GM21423 (cell line): ENCODE measurements around the gene ABCB6.

Experiments
- ATAC-seq: cut with Tn5 transposase; IDR thresholded peaks from one replicate; pipeline ENCODE4 v1.9.1; 2021; ENCODE audit warnings: mild to moderate bottlenecking, moderate library complexity; ENCODE audit not compliant: unreplicated experiment

The ABCB6 gene

GRCh38 chr2:219245899-219246230, 27.1 kb upstream of the ABCB6 start:
- ATAC-seq: no peak

DNA sequence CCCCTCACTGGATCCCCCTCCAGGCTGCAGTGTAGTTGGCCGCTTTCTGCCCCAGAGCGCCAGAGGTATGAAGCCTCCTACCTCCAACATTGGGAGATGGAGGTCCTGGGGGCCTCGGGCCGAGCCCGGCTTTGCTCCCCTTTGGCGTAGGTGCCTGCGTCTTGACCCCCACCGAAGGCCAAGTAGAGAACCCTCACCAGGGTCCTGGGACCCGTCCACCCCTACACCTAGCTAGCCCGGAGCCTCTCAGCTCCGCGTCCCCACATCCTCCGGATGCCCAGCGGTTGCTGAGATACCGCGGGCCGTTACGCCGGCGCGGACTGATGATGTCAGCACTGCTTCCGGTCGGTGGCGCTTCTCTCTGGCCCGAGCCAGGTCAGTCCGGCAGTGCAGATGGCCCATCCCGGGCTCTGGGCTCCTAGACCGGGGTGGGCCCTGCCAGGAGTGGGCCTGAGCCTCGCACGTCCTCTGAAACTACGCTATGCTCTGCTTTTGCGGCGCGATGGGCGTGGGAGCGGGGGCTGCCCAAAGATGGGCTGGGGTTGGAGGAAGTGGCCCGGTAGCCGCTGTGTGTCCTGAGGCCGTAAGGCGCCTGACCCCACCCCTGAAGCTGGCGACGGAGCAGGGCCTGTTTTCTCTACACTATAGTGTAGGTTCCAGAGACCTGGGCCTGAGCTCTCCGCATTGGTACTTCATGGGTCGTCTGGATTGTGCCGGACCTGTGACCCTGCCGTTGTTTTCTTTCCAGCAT, 26.6 kb upstream of the ABCB6 start, which contains the start of the genes GLB1L and STK16:
Gene GLB1L (minus strand): TSS at position 297 of the 751 bp plus-strand sequence. CDS start 1,871 bp downstream, outside the sequence.
Gene STK16 (plus strand): TSS at position 332 of the 751 bp plus-strand sequence. CDS start 521 bp downstream, outside the sequence.
- ATAC-seq: peak; percentile 59

GRCh38 chr2:219244789-219245147, 26.0 kb upstream of the ABCB6 start:
- ATAC-seq: no peak

- ATAC-seq: no peak
Measured at GRCh38 chr2:219243291-219243761, 24.6 kb upstream of the ABCB6 start.

DNA sequence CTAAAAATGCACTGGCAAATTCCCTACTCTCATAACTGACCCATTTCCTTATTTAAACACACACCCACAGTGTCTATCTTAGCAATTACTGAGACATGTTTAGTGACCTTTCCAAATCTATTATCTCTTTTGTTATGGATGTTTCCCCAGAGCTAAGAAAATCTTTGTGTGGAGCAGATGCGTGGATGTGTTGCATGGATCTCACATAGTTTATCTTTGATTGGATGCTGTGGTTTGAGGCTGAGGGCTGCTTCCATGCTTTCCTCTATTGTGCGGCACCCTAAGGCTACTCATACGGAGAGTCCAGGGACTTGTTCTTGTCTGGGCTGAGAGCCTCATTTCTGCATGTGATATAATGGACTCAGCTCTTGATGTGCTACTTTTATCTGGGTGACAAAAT, 15.6 kb upstream of the ABCB6 start:
- ATAC-seq: no peak

- no peak for ATAC-seq
Measured at GRCh38 chr2:219230059-219230540, 11.3 kb upstream of the ABCB6 start.

GRCh38 chr2:219229305-219230058, 10.7 kb upstream of the ABCB6 start, which contains the start of the genes ANKZF1 and ATG9A:
ANKZF1 (plus strand) TSS chr2:219229806; CDS start chr2:219230258, 452 bp downstream.
ATG9A (minus strand) TSS chr2:219229636; CDS start chr2:219228024, 1,612 bp downstream.
- ATAC-seq: peak; percentile 94

DNA sequence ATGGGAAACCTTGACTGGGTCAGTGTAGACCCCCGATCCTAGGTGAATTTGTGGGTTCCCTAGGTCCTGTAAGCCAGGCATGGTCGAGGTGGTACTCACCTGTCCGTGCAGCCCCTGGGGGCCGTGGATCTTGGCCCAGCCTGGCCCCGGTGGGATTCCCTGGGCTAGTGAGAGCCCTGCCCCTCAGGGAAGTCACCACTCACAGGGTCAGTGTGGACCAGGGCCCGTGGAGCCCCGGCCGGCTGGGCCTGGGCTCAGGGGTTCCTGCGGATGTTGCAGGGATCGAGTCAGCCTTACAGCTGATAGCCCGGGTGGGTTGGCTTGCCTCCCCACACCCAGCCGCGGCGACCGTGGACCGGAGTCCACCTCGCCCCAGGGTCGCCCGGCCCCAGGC, 10.2 kb upstream of the ABCB6 start:
- ATAC-seq: no peak

DNA sequence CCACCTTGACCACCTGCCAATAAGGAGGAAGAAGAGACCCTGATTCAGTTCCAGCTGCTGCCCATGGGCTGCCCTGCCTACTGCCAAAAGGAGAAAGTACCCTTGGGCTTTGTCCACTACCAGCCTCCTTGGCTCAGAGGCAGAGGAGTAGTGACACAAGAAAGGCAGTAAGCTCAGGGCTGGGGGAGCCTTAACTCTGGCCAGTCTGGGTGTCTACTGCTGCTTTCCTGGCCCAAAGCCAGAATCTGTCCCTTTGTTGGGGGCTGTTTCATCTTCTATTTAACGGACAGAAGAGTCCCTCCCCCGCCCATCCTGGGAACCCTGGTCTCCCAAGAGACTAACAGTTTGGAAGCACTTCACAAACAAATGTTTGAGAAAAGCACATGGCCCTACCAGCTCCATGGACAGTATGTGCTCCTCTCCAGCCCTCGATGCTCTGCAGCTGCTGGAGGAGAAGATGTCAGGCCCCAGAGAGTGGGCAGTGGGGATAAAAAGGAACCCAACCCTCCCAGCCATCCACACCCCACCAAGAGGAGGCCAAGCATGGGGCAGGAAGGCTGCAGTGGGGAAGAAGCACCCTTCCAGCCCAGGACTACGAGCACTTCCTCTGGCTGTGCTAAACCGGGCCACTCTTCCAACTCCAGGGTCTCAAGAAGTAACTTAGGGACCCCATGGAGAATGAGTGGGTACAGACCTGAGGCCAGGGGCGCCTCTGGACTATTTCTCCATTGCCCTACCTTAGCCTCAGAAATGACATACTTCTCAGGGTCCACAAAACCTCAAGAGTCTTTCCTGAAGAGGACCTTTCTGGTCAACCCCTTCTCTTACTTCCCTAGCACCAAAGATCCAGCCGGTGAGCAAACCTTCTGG, 9.5 kb upstream of the ABCB6 start:
- no peak for ATAC-seq

GRCh38 chr2:219225350-219225749, 6.6 kb upstream of the ABCB6 start:
- ATAC-seq: no peak

DNA sequence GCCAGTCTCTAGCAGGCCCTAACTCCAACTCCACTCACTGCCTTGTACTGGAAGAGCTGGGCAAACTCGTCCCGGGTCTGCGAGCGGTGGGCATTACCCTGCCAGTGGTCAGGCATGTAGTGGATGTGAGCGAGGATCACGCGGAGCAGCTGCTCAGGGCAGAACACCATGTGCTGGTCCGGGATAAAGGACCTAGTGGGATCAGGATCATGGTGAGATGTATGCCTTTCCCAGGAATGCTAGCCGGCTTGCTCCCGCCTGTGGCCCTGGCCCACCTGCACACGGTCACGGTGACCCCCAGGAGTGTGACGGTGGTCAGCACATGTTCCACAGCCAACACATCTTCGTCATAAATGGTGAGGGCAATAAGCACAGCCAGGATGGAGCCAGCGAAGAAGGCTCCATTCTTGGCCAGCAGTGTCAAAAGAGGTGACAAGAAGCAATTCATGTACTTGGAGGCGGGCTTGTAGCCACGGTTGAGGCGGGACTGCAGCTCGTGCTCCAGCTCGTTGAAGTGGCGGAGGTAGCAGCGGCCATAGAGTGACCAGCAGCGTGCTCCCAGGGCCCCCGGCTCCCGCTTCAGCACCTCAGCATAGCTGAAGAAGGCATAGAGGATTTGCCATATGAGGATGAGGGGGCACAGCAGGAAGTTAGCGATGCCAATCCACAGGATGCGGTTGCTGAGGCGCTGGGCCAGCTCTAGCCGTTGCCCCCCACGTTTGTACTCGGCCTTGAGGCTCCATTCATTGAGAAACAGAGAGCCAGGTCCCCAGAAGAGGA, 5.3 kb upstream of the ABCB6 start:
- no peak for ATAC-seq

DNA sequence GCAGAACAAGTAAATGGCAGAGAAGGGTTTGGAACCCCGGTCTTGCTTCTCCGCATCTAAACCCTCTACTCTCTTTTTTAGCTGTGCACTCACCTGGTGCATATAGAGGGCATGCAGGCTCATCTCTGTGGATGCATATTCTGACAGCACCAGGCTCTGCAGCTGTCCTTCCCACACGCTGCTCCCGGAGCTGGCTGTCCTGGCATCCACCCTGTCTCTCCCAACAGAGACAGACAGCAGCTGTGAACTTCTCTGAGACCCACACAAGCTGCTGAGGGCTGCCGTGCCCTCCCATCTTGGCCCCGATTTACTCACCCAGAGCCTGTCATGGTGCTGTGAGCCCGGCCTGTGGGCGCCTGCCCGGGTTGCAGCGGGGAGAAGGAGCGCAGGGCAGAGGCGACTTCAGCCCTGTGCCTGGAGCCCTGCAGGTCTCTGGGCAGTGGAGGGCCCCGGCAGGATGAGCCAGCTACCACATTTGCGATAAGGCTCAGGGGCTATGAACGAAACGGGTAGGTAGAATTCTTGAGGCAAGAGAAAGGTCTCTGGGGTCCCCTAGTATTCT, 3.3 kb upstream of the ABCB6 start:
- ATAC-seq: no peak

GRCh38 chr2:219220652-219221402, 2.1 kb upstream of the ABCB6 start:
- ATAC-seq: no peak

- ATAC-seq: no peak
Measured at GRCh38 chr2:219219784-219220532, 1.2 kb upstream of the ABCB6 start.

- ATAC-seq: peak; percentile 23
Measured at GRCh38 chr2:219218217-219218731, 484 bp downstream of the ABCB6 start.

GRCh38 chr2:219216535-219216915, 2.2 kb downstream of the ABCB6 start:
- no peak for ATAC-seq

DNA sequence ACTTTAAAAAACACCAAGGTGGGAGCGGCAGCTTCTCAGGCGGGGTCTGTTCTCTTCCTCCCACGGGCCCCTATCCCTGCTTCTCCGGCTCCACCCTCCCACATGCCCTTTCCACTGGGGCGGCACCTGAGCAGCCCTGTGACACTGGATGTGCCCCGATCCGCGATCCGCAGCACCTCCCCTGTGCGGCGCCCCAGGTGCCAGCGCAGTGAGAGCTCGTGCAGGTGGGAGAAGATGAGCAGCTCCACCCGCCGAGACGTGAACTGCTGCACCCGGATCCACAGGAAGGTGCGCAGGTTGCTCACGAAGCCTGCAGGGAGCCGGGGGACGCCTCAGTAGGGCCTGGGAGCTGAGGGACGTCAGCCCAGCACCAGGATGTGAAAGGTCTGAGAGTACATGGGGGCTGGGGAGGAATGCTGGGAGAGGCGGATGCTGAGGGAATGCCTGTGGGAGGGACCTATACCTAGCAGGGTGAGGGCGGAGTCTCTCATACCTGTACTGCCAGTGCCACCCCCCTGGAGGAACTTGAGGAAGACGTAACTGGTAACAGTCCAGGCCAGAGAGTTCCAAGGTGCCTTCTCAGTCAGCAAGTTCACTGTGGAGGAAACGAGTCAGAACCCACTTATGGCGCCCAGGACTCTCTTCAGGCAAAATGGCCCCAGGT, 2.8 kb downstream of the ABCB6 start:
- no peak for ATAC-seq

DNA sequence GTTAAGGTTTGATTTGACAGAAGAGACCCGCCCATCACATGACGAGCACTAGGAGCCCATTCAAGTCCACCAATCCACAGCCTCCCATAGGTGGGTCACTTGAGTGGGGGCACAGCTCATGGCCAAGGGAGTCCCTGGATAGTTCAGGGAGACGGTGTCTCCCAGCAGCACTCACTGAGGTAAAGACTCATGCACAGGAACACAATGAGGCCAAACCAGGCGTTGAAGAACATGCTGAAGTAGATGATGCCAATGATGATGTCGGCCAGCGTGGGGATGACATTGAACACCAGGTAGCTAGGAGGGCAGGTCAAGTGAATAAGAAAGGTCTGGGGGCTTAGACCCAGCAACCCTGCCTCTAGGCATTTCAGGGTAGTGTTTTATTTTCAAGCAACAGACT, 4.0 kb downstream of the ABCB6 start:
- ATAC-seq: no peak
